Esophagus squamous epithelium (tissue), 5 donors: ENCODE results near the gene NCKAP5. TPM values are rescaled to one million over a fixed set of nuclear protein-coding genes. Genes with fewer than 3 reads are reported as not detected.

ENCODE experiments used
- DNase-seq: peaks from one replicate; lab custom pipeline; 2025; lab: John Stamatoyannopoulos, UW
- H3K27ac ChIP-seq, 4 donors: fragments of 200-600 bp; sonication (generic); one replicate each; pipeline ENCODE4 v1.5.1; 2016 to 2019; ENCODE audit warnings: mild to moderate bottlenecking in 1 of 4
- H3K27me3 ChIP-seq, 4 donors: fragments of 200-600 bp; sonication (generic); 1 replicate in 3 of 4; 2 replicates in 1 of 4; pipeline versions ENCODE4 v1.5.1 to v1.6.0; 2017 to 2021; ENCODE audit warnings: antibody characterized with exemption in 1 of 4
- H3K36me3 ChIP-seq, 3 donors: fragments of 200-600 bp; sonication (generic); one replicate each; pipeline ENCODE4 v1.5.1; 2016 to 2019
- H3K4me1 ChIP-seq, 3 donors: fragments of 200-600 bp; sonication (generic); one replicate each; pipeline ENCODE4 v1.5.1; 2017 to 2019
- H3K4me3 ChIP-seq, 4 donors: fragments of 200-600 bp; sonication (generic); 1 replicate in 3 of 4; 2 replicates in 1 of 4; pipeline ENCODE4 v1.5.1; 2016 to 2019; ENCODE audit warnings: mild to moderate bottlenecking in 2 of 4, moderate library complexity in 1 of 4
- H3K9me3 ChIP-seq, 3 donors: fragments of 200-600 bp; sonication (generic); one replicate each; pipeline ENCODE4 v1.5.1; 2016 to 2019
- CTCF ChIP-seq, 6 experiments: fragments of 450-650 bp in 4 of 6; fragments of 200-600 bp in 2 of 6; sonication (generic) in 2 of 6; IDR thresholded peaks; one replicate each; pipeline ENCODE4 v1.5.1; 2016 to 2019; ENCODE audit warnings: antibody characterized with exemption in 6 of 6, mild to moderate bottlenecking in 4 of 6, moderate library complexity in 4 of 6
- POLR2A ChIP-seq, 4 donors: fragments of 450-650 bp; IDR thresholded peaks; one replicate each; pipeline ENCODE4 v1.6.1; 2017; ENCODE audit warnings: antibody characterized with exemption in 4 of 4, mild to moderate bottlenecking in 4 of 4, moderate library complexity in 3 of 4
- WGBS, 2 donors: methylation state at CpG; one replicate each; pipeline ENCODE4 v1.1.5; 2018; 5-methylcytosine and 5-hydroxymethylcytosine counted together
- intact Hi-C: fragments of 100-400 bp; cut with DNase I; formaldehyde crosslinking; loops from one replicate; pipeline ENCODE4 v1.15.0; 2022
- total RNA-seq, 4 donors: library from RNA; depleted of rRNA; stranded (reverse); fragments of >200 nt; gene quantifications; one replicate each; pipeline ENCODE4 v1.1.0, GENCODE V29; 2016
- donor health status: DM: yes; HTN: yes; CAD: no.

The NCKAP5 gene
- total RNA-seq, 4 donors from 2014 or later: 4.5 to 6.9 (median 5.3) TPM

- Histone ChIP-seq H3K27me3 (no peaks in the 10 kb centered on the region), H3K4me3 (no peak overlapping the region), H3K27ac (no peak overlapping the region), H3K4me1 (peaks cover 0 to 20% (median 0%) of the 10 kb centered on the region in 3 donors), H3K9me3 (no peaks in the 10 kb centered on the region), H3K36me3 (no peaks in the 10 kb centered on the region)
- no peak for DNase-seq
- TF ChIP-seq POLR2A (IDR thresholded peaks at IDR 0.05) (no peak), CTCF (IDR thresholded peaks at IDR 0.05) (no peak)
- 39 to 86% methylated on average over 4 to 5 of the region's 5 CpGs for WGBS, 2 donors
- intact Hi-C loops: no loop called here
These were observed 73.0 kb downstream of the NCKAP5 start for GRCh38 chr2:133495226-133495625.

GRCh38 chr2:133492719-133493380 lies 75.4 kb downstream of the NCKAP5 start:
- H3K36me3 ChIP-seq: no peaks in the 10 kb centered on the region
- no peaks in the 10 kb centered on the region for H3K27me3 ChIP-seq
- peaks cover 0 to 6% (median 0%) of the 10 kb centered on the region in 3 donors for H3K4me1 ChIP-seq
- intact Hi-C loops: no loop called here
- H3K27ac ChIP-seq: no peak overlapping the region
- 91 to 100% methylated on average over 2 of the region's 2 CpGs for WGBS, 2 donors
- TF ChIP-seq CTCF (IDR thresholded peaks at IDR 0.05): no peak
- TF ChIP-seq POLR2A (IDR thresholded peaks at IDR 0.05): no peak
- no peak for DNase-seq
- no peak overlapping the region for H3K4me3 ChIP-seq
- no peaks in the 10 kb centered on the region for H3K9me3 ChIP-seq

GRCh38 chr2:133490411-133490980 lies 77.8 kb downstream of the NCKAP5 start:
- Histone ChIP-seq H3K27me3 (no peaks in the 10 kb centered on the region), H3K4me3 (no peak overlapping the region), H3K36me3 (no peaks in the 10 kb centered on the region), H3K9me3 (no peaks in the 10 kb centered on the region), H3K4me1 (peaks cover 0 to 3% (median 0%) of the 10 kb centered on the region in 3 donors), H3K27ac (no peak overlapping the region)
- intact Hi-C loops: no loop called here
- WGBS, 2 donors: 48 to 65% methylated on average over 2 to 3 of the region's 3 CpGs
- no peak for DNase-seq
- TF ChIP-seq CTCF (IDR thresholded peaks at IDR 0.05) (no peak), POLR2A (IDR thresholded peaks at IDR 0.05) (no peak)

GRCh38 chr2:133489641-133490410 lies 78.4 kb downstream of the NCKAP5 start:
- no peak overlapping the region for H3K27ac ChIP-seq
- intact Hi-C loops: no loop called here
- no peaks in the 10 kb centered on the region for H3K36me3 ChIP-seq
- WGBS, 2 donors: 71 to 75% methylated on average over 5 of the region's 5 CpGs
- H3K27me3 ChIP-seq: no peaks in the 10 kb centered on the region
- no peak for DNase-seq
- H3K9me3 ChIP-seq: no peaks in the 10 kb centered on the region
- H3K4me1 ChIP-seq: no peaks in the 10 kb centered on the region
- TF ChIP-seq CTCF (IDR thresholded peaks at IDR 0.05): no peak
- no peak for TF ChIP-seq POLR2A (IDR thresholded peaks at IDR 0.05)
- H3K4me3 ChIP-seq: no peak overlapping the region

- TF ChIP-seq POLR2A (IDR thresholded peaks at IDR 0.05) (no peak), CTCF (IDR thresholded peaks at IDR 0.05) (no peak)
- no peaks in the 10 kb centered on the region for H3K27me3 ChIP-seq
- 63 to 86% methylated on average over 1 of the region's 1 CpG for WGBS, 2 donors
- H3K9me3 ChIP-seq: no peaks in the 10 kb centered on the region
- H3K27ac ChIP-seq: no peak overlapping the region
- no peak for DNase-seq
- intact Hi-C loops: no loop called here
- peaks cover 0 to under 1% (median 0%) of the 10 kb centered on the region in 3 donors for H3K4me1 ChIP-seq
- H3K4me3 ChIP-seq: no peak overlapping the region
- no peaks in the 10 kb centered on the region for H3K36me3 ChIP-seq
These were observed 79.1 kb downstream of the NCKAP5 start for GRCh38 chr2:133489146-133489545.
